Tibial nerve (tissue), 4 donors: Measurements from ENCODE around the gene ATP2B3. TPM values are rescaled to one million over a fixed set of nuclear protein-coding genes. Genes with fewer than 3 reads are reported as not detected.

ENCODE experiments used
- DNase-seq, 2 donors: peaks; one replicate each; pipeline ENCODE4 v3.0.0-alpha.2; 2019; ENCODE audit warnings: low spot score in 2 of 2
- H3K27ac ChIP-seq, 4 donors: fragments of 200-600 bp; sonication (generic) in 3 of 4; one replicate each; pipeline ENCODE4 v1.5.1; 2017 to 2019; ENCODE audit warnings: mild to moderate bottlenecking in 1 of 4
- H3K27me3 ChIP-seq, 2 donors: fragments of 200-600 bp; sonication (generic) in 1 of 2; one replicate each; pipeline versions ENCODE4 v1.5.1 to v1.6.0; 2017 to 2019
- H3K36me3 ChIP-seq, 3 donors: fragments of 200-600 bp; sonication (generic); one replicate each; pipeline ENCODE4 v1.5.1; 2018 to 2019
- H3K4me1 ChIP-seq, 4 donors: fragments of 200-600 bp; sonication (generic) in 3 of 4; one replicate each; pipeline ENCODE4 v1.5.1; 2017 to 2019
- H3K4me3 ChIP-seq, 4 donors: fragments of 200-600 bp; sonication (generic) in 3 of 4; one replicate each; pipeline ENCODE4 v1.5.1; 2017 to 2019; ENCODE audit warnings: mild to moderate bottlenecking in 1 of 4, moderate library complexity in 1 of 4
- H3K9me3 ChIP-seq, 4 donors: fragments of 200-600 bp; sonication (generic) in 3 of 4; one replicate each; pipeline ENCODE4 v1.5.1; 2017 to 2019
- EP300 ChIP-seq, 2 donors: sonication (generic); formaldehyde crosslinking; IDR thresholded peaks; one replicate each; pipeline ENCODE4 v1.6.1; 2017; ENCODE audit warnings: antibody characterized with exemption in 2 of 2, mild to moderate bottlenecking in 1 of 2
- POLR2A ChIP-seq, 2 donors: fragments of 450-650 bp; IDR thresholded peaks; one replicate each; pipeline ENCODE4 v1.6.1; 2017; ENCODE audit warnings: antibody characterized with exemption in 2 of 2, mild to moderate bottlenecking in 2 of 2, moderate library complexity in 2 of 2
- WGBS, 2 donors: methylation state at CpG; one replicate each; pipeline ENCODE4 v1.1.5; 2018; 5-methylcytosine and 5-hydroxymethylcytosine counted together
- total RNA-seq, 4 donors: library from RNA; depleted of rRNA; stranded (reverse); fragments of >200 nt; gene quantifications; one replicate each; pipeline ENCODE4 v1.1.0, GENCODE V29; 2016
- TF ChIP-seq, protein P1 (sequence below), 5 experiments: fragments of 200-600 bp in 3 of 5; fragments of 450-650 bp in 2 of 5; sonication (generic) in 3 of 5; IDR thresholded peaks; one replicate each; pipeline ENCODE4 v1.5.1; 2016 to 2019; ENCODE audit warnings: antibody characterized with exemption in 5 of 5, mild to moderate bottlenecking in 3 of 5, moderate library complexity in 2 of 5

ATP2B3 gene
- total RNA-seq, 4 donors from 2014 or later: not detected

DNA sequence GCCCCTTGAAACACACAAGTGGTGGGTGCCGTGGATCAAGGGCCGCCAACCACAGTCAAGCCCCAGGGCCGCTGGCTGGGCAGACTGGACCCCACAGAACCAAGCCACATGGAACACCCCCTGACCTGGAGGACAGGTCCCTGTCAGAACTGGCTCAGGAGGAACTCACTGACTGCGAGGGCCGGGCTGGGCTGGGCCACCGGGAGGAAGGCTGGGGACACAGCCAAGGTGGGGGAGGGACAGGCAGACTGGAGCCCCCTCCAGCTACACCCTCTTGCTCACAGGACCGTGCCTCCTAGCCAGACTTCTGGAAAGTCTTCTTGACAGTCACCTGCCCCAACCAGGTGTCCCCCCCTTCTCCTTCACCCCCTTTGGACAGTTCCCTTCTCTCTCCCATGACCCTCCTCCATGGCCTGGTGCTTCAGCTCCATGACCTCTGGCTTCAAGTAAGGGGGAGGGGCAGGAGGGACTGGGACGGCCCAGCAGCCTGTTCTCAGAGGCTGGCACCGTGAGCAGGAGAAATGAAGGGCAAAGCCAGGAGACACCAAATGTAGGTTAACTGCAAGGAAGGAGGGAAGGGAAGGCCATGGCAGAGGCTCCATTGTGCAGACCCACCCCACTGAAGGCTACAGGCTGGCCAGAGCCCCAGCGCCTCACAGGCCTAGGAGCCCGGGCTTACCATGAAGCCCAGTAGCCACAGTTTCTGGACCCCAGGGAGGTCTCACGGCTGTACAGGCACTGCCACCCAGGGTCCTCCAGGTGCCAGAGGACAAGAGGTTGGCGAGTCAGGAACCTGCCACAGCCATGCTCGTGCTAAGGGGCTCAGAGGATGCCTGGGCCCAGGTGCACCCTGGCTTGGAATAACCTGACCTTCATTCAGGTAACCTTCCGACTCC is 107.0 kb downstream of the ATP2B3 start:
- no peak for TF ChIP-seq POLR2A (IDR thresholded peaks at IDR 0.05)
- no peak for TF ChIP-seq EP300 (IDR thresholded peaks at IDR 0.05)
- TF ChIP-seq, protein P1, sequence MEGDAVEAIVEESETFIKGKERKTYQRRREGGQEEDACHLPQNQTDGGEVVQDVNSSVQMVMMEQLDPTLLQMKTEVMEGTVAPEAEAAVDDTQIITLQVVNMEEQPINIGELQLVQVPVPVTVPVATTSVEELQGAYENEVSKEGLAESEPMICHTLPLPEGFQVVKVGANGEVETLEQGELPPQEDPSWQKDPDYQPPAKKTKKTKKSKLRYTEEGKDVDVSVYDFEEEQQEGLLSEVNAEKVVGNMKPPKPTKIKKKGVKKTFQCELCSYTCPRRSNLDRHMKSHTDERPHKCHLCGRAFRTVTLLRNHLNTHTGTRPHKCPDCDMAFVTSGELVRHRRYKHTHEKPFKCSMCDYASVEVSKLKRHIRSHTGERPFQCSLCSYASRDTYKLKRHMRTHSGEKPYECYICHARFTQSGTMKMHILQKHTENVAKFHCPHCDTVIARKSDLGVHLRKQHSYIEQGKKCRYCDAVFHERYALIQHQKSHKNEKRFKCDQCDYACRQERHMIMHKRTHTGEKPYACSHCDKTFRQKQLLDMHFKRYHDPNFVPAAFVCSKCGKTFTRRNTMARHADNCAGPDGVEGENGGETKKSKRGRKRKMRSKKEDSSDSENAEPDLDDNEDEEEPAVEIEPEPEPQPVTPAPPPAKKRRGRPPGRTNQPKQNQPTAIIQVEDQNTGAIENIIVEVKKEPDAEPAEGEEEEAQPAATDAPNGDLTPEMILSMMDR (IDR thresholded peaks at IDR 0.05): no peak
- DNase-seq: no peak
- H3K36me3 ChIP-seq: no peaks in the 10 kb centered on the region
- peaks cover 0 to 21% of the 10 kb centered on the region in 2 donors for H3K27me3 ChIP-seq
- H3K4me1 ChIP-seq: no peaks in the 10 kb centered on the region
- H3K4me3 ChIP-seq: no peak overlapping the region
- WGBS, 2 donors: 77 to 86% methylated on average over 2 to 12 of the region's 15 CpGs
- H3K9me3 ChIP-seq: no peaks in the 10 kb centered on the region
- H3K27ac ChIP-seq: no peak overlapping the region

DNA sequence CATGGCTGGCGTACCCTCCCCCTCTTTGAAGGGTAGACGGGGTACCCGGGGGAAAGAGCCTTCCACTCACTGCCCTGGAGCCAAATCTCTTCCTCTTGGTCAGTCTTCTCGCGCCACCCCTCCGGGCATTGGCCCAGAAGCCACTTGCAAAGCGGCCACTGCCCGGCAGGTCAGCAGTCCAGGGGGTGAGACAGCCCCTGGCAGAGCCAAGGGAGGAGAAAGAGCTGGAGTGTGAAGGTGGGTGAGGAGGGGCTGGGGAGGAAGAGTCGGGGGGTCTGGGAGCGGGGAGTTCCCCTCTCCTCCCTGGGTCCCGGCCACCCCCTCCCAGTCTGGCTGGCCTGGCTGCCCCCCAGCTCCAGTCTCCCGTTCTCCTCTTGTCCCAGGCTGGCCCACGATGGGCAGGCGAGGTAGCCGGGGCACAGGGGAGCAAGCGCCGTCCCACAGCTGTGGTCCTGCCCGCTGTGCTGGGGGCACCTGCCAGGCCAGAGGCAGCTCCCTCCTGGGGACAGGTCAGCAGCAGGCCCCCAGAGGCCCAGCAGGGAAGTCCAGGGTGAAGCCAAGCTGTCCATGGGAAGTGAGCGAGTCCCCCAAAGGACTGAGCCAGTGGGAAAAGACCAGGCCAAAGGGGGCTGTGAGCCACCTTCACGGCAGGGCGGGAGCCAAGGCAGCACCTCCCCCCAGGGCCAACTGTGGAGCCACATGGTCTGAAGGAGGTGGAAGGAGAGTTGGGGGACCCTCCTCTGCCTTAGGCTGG is 108.0 kb downstream of the ATP2B3 start:
- no peak for DNase-seq
- no peak for TF ChIP-seq EP300 (IDR thresholded peaks at IDR 0.05)
- TF ChIP-seq, protein P1 (IDR thresholded peaks at IDR 0.05): no peak
- TF ChIP-seq POLR2A (IDR thresholded peaks at IDR 0.05): no peak
- Histone ChIP-seq H3K27ac (no peak overlapping the region), H3K36me3 (no peaks in the 10 kb centered on the region), H3K4me3 (no peak overlapping the region), H3K27me3 (peaks cover 0 to 21% of the 10 kb centered on the region in 2 donors), H3K9me3 (no peaks in the 10 kb centered on the region), H3K4me1 (no peaks in the 10 kb centered on the region)
- WGBS, 2 donors: 78 to 86% methylated on average over 9 to 20 of the region's 21 CpGs

DNA sequence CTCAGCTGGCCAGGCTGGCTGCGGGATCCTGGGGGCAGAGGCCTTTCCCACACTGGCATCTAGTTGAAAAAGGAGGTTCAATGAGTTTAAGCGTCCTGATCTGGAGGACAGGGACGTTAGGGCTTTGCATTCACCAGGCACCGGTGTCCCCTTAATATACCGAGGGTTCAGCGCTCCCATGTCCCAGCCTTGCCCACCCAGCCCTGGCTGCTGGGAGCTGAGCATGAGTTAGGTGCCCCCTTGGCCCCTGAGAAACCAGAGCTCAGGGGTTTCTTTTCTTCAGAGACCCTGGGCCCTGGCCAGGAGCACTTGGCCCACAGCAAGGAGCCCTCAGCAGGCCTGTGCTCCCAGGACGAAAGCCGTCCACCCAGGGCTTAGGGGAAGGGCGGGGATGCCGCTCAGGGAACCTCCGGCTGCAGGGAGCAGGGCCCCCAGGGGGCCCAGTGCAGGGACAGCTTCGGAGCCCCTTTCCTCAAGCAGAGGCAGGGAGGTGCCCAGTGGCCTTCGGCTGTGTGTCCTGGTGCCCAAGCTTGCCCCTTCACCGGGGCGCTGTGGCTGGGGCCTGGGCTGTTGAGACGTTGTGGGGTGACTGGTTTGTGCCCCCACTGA is 108.7 kb downstream of the ATP2B3 start:
- no peaks in the 10 kb centered on the region for H3K4me1 ChIP-seq
- H3K9me3 ChIP-seq: peaks cover 0 to 6% (median under 1%) of the 10 kb centered on the region in 4 donors
- peaks cover 0 to 21% of the 10 kb centered on the region in 2 donors for H3K27me3 ChIP-seq
- DNase-seq: no peak
- TF ChIP-seq EP300 (IDR thresholded peaks at IDR 0.05) (no peak), POLR2A (IDR thresholded peaks at IDR 0.05) (no peak)
- TF ChIP-seq, protein P1 (IDR thresholded peaks at IDR 0.05): no peak
- H3K27ac ChIP-seq: no peak overlapping the region
- no peaks in the 10 kb centered on the region for H3K36me3 ChIP-seq
- 86 to 87% methylated on average over 12 to 15 of the region's 16 CpGs for WGBS, 2 donors
- no peak overlapping the region for H3K4me3 ChIP-seq

DNA sequence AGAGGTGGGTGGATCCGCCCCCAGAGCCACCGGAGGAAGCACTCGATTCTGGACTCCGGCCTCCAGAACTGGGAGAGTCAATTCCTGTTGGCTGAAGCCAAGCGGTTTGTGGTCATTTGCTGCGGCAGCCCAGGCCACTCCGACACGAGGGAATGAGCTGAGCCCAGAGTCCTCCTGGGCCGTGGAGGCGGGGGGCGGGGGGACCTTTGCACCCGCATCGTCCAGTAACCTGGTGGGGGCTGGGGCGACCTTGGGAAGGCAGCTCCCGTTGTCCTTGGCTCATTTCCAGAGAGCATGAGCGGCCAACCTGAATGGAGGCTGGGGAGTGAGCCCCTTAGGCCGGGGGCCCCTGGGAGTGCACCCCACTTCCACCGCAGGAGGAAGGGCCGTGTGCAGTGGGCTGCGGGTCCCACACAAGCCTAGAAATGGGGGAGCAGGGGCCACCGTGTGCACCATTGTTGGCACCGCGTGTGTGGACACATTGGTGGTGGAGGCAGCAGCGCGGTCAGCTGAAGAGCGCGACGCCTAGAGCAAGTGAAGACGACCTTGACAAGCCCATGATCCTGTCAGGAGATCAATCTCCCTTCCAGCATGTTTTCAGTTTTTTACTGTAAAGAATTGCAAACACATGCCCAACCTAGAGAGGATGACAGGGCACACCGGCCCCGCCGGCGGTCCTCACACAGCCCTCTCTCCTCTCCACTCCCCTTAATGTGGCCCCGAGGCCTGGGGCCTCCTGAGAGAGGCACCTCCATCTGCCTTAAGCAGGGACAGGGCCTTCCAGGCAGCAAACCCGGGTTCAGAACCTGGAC is 109.6 kb downstream of the ATP2B3 start:
- 68 to 80% methylated on average over 6 to 23 of the region's 35 CpGs for WGBS, 2 donors
- TF ChIP-seq EP300 (IDR thresholded peaks at IDR 0.05) (no peak), POLR2A (IDR thresholded peaks at IDR 0.05) (no peak)
- TF ChIP-seq, protein P1 (IDR thresholded peaks at IDR 0.05): no peak
- H3K27ac ChIP-seq: no peak overlapping the region
- no peaks in the 10 kb centered on the region for H3K36me3 ChIP-seq
- H3K4me3 ChIP-seq: no peak overlapping the region
- DNase-seq: no peak
- H3K4me1 ChIP-seq: no peaks in the 10 kb centered on the region
- peaks cover 0 to 21% of the 10 kb centered on the region in 2 donors for H3K27me3 ChIP-seq
- H3K9me3 ChIP-seq: peaks cover 0 to 10% (median 1%) of the 10 kb centered on the region in 4 donors
